Neural progenitor cell (in vitro differentiated cells): ENCODE results near the gene DSE.

Experiments
- EZH2 ChIP-seq: fragments of 200-600 bp; sonication (generic); IDR thresholded peaks from 2 replicates; pipeline ENCODE4 v1.6.1; 2017; ENCODE audit warnings: antibody characterized with exemption, mild to moderate bottlenecking, moderate library complexity
- TF ChIP-seq, protein P1 (sequence below): fragments of 200-600 bp; sonication (generic); IDR thresholded peaks from 2 replicates; pipeline ENCODE4 v1.5.1; 2017; ENCODE audit warnings: antibody characterized with exemption, mild to moderate bottlenecking

DNA sequence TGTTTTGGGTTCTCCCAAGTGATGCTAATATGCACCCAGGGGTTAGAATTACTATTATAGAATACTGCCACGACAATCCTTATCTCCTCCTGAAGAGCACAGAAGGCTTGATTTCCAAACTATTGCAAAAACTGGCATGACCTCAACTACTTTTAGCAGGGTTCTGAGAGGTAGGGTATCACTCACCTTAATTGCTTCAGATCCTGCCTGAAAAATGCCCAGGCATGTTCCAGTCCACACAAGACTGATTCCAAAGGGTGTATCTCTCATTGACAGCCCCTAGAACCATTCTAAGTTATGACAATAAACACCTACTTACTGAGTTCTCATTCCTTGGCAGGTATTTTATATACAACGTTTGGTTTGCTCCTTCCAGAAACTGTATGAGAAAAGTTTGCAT is 5.0 kb upstream of the DSE start:
- no peak for TF ChIP-seq EZH2
- TF ChIP-seq, protein P1, sequence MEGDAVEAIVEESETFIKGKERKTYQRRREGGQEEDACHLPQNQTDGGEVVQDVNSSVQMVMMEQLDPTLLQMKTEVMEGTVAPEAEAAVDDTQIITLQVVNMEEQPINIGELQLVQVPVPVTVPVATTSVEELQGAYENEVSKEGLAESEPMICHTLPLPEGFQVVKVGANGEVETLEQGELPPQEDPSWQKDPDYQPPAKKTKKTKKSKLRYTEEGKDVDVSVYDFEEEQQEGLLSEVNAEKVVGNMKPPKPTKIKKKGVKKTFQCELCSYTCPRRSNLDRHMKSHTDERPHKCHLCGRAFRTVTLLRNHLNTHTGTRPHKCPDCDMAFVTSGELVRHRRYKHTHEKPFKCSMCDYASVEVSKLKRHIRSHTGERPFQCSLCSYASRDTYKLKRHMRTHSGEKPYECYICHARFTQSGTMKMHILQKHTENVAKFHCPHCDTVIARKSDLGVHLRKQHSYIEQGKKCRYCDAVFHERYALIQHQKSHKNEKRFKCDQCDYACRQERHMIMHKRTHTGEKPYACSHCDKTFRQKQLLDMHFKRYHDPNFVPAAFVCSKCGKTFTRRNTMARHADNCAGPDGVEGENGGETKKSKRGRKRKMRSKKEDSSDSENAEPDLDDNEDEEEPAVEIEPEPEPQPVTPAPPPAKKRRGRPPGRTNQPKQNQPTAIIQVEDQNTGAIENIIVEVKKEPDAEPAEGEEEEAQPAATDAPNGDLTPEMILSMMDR = no peak
